Fibroblast of the aortic adventitia (primary cell): Measurements from ENCODE around the gene NOP53. TPM values are rescaled to one million over a fixed set of nuclear protein-coding genes. Genes with fewer than 3 reads are reported as not detected.
A peak's percentile ranks its signal among the peaks of the same experiment; 100 is the strongest.
"Not testable (repeated sequence)": the region's sequence is repeated elsewhere in the genome, so short reads cannot be mapped to it uniquely, and the experiment has no call there.

Experiments used
- DNase-seq: peaks from one replicate; pipeline ENCODE4 v3.0.0-alpha.2; 2010; ENCODE audit warnings: low read depth
- H3K4me3 ChIP-seq: 2 replicates; pipeline ENCODE4 v1.5.1; 2011; ENCODE audit warnings: low read depth, mild to moderate bottlenecking, control low read depth, low read length, moderate library complexity
- total RNA-seq: library from RNA; depleted of rRNA; stranded (reverse); fragments of >200 nt; gene quantifications from 2 replicates; pipeline ENCODE4 v1.2.3, GENCODE V29; 2012; ENCODE audit warnings: low replicate concordance
- TF ChIP-seq, protein P1 (sequence below): IDR thresholded peaks from 2 replicates; pipeline ENCODE4 v1.5.1; 2011; ENCODE audit warnings: mild to moderate bottlenecking, low read length, control low read depth, inconsistent platforms; ENCODE audit not compliant: insufficient read depth

NOP53 gene
- total RNA-seq, 1 donor, result 105 TPM

DNA sequence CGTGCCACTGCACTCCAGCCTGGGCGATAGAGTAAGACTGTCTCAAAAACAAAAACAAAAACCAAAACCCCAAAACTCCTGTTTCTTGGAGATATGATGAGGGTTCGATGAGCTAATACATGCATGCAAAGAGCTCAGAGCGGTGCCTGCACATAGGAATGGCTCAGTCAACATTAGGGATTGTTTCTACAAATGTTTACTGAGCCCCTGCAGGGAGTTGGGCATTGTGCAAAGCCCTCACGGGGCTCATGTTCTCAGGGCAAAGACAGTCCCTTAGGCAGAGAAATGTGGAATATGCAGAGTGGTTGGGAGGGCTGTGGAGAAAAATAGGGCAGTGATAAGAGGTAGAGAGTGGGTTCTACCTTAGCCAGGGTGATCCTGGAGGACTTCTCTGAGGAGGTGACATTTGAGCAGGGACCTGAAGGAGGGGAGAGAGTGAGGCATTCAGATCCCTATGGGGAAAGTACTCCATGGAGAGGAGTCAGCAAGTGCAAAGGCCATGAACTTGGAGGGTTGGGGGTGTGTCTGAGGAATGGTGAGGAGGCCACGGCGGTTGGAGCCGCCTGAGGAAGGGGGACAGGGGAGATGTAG lies 33.6 kb upstream of the NOP53 start:
- TF ChIP-seq, protein P1, sequence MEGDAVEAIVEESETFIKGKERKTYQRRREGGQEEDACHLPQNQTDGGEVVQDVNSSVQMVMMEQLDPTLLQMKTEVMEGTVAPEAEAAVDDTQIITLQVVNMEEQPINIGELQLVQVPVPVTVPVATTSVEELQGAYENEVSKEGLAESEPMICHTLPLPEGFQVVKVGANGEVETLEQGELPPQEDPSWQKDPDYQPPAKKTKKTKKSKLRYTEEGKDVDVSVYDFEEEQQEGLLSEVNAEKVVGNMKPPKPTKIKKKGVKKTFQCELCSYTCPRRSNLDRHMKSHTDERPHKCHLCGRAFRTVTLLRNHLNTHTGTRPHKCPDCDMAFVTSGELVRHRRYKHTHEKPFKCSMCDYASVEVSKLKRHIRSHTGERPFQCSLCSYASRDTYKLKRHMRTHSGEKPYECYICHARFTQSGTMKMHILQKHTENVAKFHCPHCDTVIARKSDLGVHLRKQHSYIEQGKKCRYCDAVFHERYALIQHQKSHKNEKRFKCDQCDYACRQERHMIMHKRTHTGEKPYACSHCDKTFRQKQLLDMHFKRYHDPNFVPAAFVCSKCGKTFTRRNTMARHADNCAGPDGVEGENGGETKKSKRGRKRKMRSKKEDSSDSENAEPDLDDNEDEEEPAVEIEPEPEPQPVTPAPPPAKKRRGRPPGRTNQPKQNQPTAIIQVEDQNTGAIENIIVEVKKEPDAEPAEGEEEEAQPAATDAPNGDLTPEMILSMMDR, result no peak
- no peak for DNase-seq
- H3K4me3 ChIP-seq, result no peak overlapping the region

DNA sequence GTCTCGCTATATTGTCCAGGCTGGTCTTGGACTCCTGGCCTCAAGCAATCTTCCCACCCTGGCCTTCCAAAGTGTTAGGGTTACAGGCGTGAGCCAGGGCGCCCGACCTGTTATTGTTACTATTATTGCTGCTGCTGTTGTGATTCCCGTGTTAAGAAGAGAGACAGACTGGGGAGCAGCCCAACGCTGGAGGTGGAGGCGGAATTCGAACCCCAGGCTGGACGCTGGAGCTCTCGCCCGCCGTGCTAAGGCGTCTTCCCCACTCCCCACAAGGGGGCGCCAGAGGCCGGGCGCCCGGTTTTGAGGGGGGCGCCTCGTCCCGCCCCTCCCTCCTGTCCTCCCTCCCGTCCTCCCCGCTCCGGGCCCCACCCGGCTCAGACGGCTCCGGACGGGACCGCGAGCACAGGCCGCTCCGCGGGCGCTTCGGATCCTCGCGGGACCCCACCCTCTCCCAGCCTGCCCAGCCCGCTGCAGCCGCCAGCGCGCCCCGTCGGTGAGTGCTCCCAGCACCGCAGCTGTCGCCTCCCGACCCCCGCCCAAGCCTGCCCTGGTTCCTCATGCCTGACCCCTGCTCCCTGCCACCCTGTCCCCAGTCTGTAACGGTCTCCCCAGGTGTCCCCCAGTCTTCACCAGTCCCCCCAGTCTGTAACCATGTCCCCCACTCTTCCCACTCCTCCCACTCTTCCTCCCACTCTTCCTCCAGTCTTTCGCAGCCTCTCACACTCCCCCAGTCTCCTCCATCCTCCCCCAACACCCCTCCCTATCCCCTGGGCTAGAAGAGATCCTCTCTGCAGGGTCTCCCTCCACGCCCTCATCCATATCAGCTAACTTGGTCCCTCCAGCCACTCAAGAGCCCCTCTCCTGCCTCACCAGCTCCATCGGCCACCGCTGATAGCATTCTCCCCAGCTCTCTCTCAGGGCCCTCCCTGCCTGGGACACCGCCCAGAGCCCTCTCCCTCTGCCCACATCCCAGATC lies 32.0 kb upstream of the NOP53 start, which contains the start of gene EHD2:
TSS of gene EHD2 (plus strand) at position 377 of the 976 bp plus-strand sequence. CDS start 3,191 bp downstream, outside the sequence.
- TF ChIP-seq, protein P1, result peak; percentile 96
- peak within 1 kb of the TSS; percentile 98 for H3K4me3 ChIP-seq
- peak; percentile 78 for DNase-seq

DNA sequence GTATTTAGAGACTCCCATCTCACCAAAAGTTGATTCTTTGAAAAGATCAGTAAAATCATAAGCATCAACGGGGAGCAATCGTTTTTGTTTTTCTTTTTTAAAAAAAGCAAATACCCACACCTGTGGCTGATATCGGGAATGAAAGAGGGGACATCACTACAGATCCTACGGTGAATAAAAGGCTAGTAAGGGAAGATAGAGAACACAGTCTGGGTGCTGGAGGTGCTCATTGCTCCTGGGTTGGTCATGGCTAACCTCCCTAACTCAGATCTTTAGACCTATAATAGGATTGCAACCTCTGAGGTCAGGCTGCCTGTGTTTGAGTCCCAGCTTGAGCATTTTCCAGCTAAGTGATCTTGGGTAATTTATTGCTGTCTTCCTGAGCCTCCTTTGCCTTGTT lies 31.0 kb upstream of the NOP53 start:
- H3K4me3 ChIP-seq, result peak overlapping the region; percentile 98
- no peak for DNase-seq
- TF ChIP-seq, protein P1, result no peak

DNA sequence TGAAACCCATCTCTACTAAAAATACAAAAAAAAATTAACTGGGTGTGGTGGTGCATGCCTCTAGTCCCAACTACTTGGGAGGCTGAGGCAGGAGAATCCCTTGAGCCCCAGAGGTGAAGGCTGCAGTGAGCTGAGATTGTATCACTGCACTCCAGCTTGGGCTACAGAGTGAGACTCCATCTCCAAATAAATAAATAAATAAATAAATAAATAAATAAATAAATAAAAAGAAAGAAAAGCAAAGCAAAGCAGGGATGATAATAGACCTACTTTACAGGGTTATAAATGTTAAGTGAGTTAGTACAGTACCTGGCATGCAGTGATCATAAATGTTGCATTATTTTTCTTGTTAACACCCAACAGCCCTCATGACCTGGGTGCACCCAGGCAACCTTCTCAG lies 30.5 kb upstream of the NOP53 start:
- H3K4me3 ChIP-seq, result peak overlapping the region; percentile 98
- DNase-seq, result not testable (repeated sequence)

DNA sequence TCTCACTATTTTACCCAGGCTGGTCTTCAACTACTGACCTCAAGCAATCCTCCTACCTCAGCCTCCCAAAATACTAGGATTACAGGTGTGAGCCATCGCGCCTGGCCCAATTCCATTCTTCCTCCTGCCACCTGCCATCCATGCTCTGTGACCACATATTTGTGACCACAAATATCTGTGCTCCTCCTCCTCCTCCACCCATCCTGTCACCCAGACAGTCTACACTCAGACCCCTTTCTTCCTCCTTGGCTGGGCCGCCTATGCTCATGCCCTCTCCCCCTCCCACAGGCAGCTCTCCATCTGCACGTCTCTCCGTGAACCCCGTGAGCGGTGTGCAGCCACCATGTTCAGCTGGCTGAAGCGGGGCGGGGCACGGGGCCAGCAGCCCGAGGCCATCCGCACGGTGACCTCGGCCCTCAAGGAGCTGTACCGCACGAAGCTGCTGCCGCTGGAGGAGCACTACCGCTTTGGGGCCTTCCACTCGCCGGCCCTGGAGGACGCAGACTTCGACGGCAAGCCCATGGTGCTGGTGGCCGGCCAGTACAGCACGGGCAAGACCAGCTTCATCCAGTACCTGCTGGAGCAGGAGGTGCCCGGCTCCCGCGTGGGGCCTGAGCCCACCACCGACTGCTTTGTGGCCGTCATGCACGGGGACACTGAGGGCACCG lies 28.9 kb upstream of the NOP53 start:
- no peak for DNase-seq
- TF ChIP-seq, protein P1, result no peak
- peak overlapping the region; percentile 33 for H3K4me3 ChIP-seq

DNA sequence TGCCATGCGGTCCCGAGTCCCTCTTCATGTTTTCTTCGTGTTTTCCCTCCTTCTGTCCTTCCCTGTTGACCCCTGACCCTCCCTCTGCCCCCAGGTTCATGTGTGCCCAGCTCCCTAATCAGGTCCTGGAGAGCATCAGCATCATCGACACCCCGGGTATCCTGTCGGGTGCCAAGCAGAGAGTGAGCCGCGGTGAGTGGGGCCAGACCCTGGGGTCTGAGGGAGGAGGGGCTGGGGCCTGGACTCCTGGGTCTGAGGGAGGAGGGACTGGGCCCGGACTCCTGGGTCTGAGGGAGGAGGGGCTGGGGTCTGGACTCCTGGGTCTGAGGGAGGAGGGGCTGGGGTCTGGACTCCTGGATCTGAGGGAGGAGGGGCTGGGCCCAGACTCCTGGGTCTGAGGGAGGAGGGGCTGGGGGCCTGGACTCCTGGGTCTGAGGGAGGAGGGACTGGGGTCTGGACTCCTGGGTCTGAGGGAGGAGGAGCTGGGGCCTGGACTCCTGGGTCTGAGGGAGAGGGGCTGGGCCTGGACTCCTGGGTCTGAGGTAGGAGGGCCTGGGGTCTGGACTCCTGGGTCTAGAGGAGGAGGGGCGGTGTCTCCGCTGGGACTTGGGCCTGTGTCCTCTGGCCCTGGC lies 26.8 kb upstream of the NOP53 start:
- peak overlapping the region; percentile 47 for H3K4me3 ChIP-seq
- DNase-seq, result not testable (repeated sequence)

DNA sequence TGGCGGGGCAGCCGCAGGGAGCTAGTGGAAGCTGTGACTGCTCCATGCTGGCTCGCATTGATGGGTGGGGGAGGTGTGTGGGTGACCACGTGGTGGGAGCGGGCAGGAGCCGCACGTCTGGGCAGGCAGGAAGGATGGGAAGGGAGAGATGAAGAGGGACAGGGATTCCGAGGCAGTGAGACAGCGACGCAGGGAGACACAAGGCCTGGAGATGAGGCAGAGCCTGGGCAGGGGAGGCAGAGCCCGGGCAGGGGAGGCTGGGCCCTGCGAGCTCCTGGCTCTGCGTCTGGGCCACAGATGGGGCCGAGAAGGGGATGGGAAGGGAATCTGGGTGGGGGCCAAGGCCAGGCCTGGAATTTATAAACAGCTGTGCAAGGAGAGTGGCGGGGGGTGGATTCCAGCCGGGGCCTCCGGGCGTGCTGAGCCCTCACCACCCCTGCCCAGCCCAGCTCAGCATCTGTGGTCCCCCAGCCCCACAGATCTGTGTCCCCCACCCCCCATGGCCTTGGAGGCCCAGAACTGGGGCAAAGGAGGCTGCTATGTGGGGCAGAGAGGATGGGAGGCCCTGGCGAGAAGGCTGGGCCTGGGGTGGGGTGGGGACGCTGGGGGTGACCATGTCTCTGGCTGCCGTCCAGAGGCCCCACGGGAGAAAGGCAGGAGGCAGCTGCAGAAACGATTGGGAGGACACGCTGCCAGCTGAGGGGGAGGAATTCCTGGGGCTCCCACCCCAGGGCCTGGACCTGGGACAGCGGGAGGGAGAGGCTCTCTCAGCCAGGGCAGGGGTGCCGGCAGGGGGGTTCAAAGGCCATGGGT lies 26.1 kb upstream of the NOP53 start:
- peak overlapping the region; percentile 51 for H3K4me3 ChIP-seq
- peak; percentile 98 for DNase-seq
- TF ChIP-seq, protein P1, result no peak
